Measurements from ENCODE around the gene SLC34A3. TPM values are rescaled to one million over a fixed set of nuclear protein-coding genes. Genes with fewer than 3 reads are reported as not detected.

The SLC34A3 gene
- total RNA-seq, 1 experiment from 2014 or later = not detected

DNA sequence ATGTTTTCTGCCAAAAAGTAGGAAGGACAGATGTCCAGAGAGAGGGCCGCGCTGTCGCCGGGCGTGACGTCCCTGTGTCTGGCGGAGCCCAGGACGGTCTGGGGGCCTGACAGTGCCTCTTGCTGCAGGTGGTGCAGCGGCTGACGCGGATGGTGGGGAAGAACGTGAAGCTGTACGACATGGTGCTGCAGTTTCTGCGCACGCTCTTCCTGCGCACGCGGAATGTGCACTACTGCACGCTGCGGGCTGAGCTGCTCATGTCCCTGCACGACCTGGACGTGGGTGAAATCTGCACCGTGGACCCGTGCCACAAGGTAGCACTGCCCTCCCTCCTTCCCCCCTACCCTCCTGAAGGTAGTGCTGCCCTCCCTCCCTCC, 32.2 kb downstream of the SLC34A3 start:
- Histone ChIP-seq H3K9me3 (ENCODE audit: low read depth, low read length, poor library complexity, severe bottlenecking) (no peaks in the 10 kb centered on the region), H3K36me3 (ENCODE audit: insufficient read depth, low read length, poor library complexity, severe bottlenecking) (peaks cover 33% of the 10 kb centered on the region), H3K4me1 (ENCODE audit: insufficient read depth, low read length, poor library complexity, severe bottlenecking) (no peaks in the 10 kb centered on the region), H3K27ac (ENCODE audit: low read depth, low read length, poor library complexity, severe bottlenecking) (no peak overlapping the region), H3K4me3 (ENCODE audit: low read depth, low read length, poor library complexity, severe bottlenecking) (no peak overlapping the region), H3K27me3 (replicated peaks; ENCODE audit: insufficient read depth, low read depth, low read length, poor library complexity) (no peaks in the 10 kb centered on the region)
- intact Hi-C loops (cut with micrococcal nuclease; ENCODE audit: unreplicated experiment) = no loop called here
- no peak for DNase-seq (ENCODE audit: low spot score)
- POLR2A ChIA-PET (ENCODE audit: low non-redundant PET) = no interaction called here
- TF ChIP-seq CTCF (conservative IDR thresholded peaks at IDR 0.05; ENCODE audit: low read depth, low read length) = no peak
- no peak for TF ChIP-seq EZH2 (IDR thresholded peaks at IDR 0.05; ENCODE audit: borderline replicate concordance, low read depth, low read length, poor library complexity, severe bottlenecking)
- no TSS peak for BruUV-seq (replicated peaks)
- CTCF ChIA-PET = no interaction called here

GRCh38 chr9:137263506-137263905, 32.8 kb downstream of the SLC34A3 start:
- H3K27ac ChIP-seq (ENCODE audit: low read depth, low read length, poor library complexity, severe bottlenecking) = no peak overlapping the region
- intact Hi-C loops (cut with micrococcal nuclease; ENCODE audit: unreplicated experiment) = no loop called here
- H3K36me3 ChIP-seq (ENCODE audit: insufficient read depth, low read length, poor library complexity, severe bottlenecking) = peaks cover 34% of the 10 kb centered on the region
- H3K27me3 ChIP-seq (replicated peaks; ENCODE audit: insufficient read depth, low read depth, low read length, poor library complexity) = no peaks in the 10 kb centered on the region
- no peak overlapping the region for H3K4me3 ChIP-seq (ENCODE audit: low read depth, low read length, poor library complexity, severe bottlenecking)
- no peaks in the 10 kb centered on the region for H3K4me1 ChIP-seq (ENCODE audit: insufficient read depth, low read length, poor library complexity, severe bottlenecking)
- TF ChIP-seq CTCF (conservative IDR thresholded peaks at IDR 0.05; ENCODE audit: low read depth, low read length) = no peak
- no peak for TF ChIP-seq EZH2 (IDR thresholded peaks at IDR 0.05; ENCODE audit: borderline replicate concordance, low read depth, low read length, poor library complexity, severe bottlenecking)
- no TSS peak for BruUV-seq (replicated peaks)
- no peaks in the 10 kb centered on the region for H3K9me3 ChIP-seq (ENCODE audit: low read depth, low read length, poor library complexity, severe bottlenecking)
- DNase-seq (ENCODE audit: low spot score) = no peak
- CTCF ChIA-PET = no interaction called here
- POLR2A ChIA-PET (ENCODE audit: low non-redundant PET) = no interaction called here

GRCh38 chr9:137264067-137264466, 33.4 kb downstream of the SLC34A3 start:
- intact Hi-C loops (cut with micrococcal nuclease; ENCODE audit: unreplicated experiment) = no loop called here
- H3K9me3 ChIP-seq (ENCODE audit: low read depth, low read length, poor library complexity, severe bottlenecking) = no peaks in the 10 kb centered on the region
- POLR2A ChIA-PET (ENCODE audit: low non-redundant PET) = no interaction called here
- no peak for TF ChIP-seq CTCF (conservative IDR thresholded peaks at IDR 0.05; ENCODE audit: low read depth, low read length)
- TF ChIP-seq EZH2 (IDR thresholded peaks at IDR 0.05; ENCODE audit: borderline replicate concordance, low read depth, low read length, poor library complexity, severe bottlenecking) = no peak
- no peak overlapping the region for H3K27ac ChIP-seq (ENCODE audit: low read depth, low read length, poor library complexity, severe bottlenecking)
- DNase-seq (ENCODE audit: low spot score) = no peak
- H3K4me3 ChIP-seq (ENCODE audit: low read depth, low read length, poor library complexity, severe bottlenecking) = no peak overlapping the region
- BruUV-seq (replicated peaks) = no TSS peak
- no peaks in the 10 kb centered on the region for H3K4me1 ChIP-seq (ENCODE audit: insufficient read depth, low read length, poor library complexity, severe bottlenecking)
- no peaks in the 10 kb centered on the region for H3K27me3 ChIP-seq (replicated peaks; ENCODE audit: insufficient read depth, low read depth, low read length, poor library complexity)
- CTCF ChIA-PET = no interaction called here
- peaks cover 28% of the 10 kb centered on the region for H3K36me3 ChIP-seq (ENCODE audit: insufficient read depth, low read length, poor library complexity, severe bottlenecking)

All from A673 (cell line).